Measurements from ENCODE around the gene ZNF280C. TPM values are rescaled to one million over a fixed set of nuclear protein-coding genes. Genes with fewer than 3 reads are reported as not detected.

ZNF280C gene
- total and polyA plus RNA-seq, 12 donors, result 0.39 to 2.4 (median 1.6) TPM

DNA sequence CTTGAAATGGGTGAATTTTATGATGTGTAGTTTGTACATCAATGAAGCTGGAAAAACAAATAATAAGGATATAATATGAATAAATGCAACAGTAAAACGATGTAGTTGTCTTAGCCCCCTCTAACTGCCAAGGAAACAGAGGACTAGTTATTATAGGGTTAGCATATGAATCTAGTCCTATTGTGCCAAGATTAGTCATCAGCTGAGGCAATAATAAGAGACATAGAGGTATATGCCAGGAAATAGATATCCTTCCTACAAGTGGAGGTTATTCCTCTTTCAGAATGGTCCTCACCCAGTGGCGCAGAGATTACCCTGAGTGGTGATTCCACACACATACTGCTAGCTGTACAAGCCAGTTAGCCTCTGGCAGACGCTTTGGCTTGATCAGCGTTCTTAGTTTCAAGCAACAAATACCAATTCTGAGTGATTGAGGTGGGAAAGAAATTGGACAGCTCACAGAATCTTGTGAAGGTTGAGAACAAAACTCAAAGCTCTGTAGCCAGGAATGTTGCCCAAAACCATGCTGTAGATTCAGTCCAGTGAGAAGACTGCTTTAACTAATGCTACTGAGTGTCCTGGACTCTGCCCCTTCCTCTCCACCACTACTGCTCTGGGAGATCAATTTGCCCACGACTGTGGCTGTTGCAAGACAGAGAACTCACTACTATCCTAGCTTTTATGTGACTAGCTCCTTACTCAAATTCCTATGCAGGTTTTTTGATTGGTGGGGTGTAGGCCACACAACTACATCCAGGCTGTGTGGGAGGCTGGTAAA is 27.0 kb upstream of the ZNF280C start:
- no peak for ATAC-seq
- Histone ChIP-seq H3K27me3 (peaks cover 0 to 29% (median 0%) of the 10 kb centered on the region in 7 donors), H3K4me3 (no peak overlapping the region), H3K27ac (no peak overlapping the region), H3K4me1 (no peaks in the 10 kb centered on the region), H3K9me3 (peaks cover 0 to 4% (median 0%) of the 10 kb centered on the region in 11 donors), H3K36me3 (no peaks in the 10 kb centered on the region)
- WGBS, 2 donors, result 79 to 80% methylated on average over 5 of the region's 5 CpGs
- intact Hi-C loops (cut with DNase I), result no loop called here
- TF ChIP-seq, protein P1, sequence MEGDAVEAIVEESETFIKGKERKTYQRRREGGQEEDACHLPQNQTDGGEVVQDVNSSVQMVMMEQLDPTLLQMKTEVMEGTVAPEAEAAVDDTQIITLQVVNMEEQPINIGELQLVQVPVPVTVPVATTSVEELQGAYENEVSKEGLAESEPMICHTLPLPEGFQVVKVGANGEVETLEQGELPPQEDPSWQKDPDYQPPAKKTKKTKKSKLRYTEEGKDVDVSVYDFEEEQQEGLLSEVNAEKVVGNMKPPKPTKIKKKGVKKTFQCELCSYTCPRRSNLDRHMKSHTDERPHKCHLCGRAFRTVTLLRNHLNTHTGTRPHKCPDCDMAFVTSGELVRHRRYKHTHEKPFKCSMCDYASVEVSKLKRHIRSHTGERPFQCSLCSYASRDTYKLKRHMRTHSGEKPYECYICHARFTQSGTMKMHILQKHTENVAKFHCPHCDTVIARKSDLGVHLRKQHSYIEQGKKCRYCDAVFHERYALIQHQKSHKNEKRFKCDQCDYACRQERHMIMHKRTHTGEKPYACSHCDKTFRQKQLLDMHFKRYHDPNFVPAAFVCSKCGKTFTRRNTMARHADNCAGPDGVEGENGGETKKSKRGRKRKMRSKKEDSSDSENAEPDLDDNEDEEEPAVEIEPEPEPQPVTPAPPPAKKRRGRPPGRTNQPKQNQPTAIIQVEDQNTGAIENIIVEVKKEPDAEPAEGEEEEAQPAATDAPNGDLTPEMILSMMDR (IDR thresholded peaks at IDR 0.05), result no peak
- no peak for DNase-seq

DNA sequence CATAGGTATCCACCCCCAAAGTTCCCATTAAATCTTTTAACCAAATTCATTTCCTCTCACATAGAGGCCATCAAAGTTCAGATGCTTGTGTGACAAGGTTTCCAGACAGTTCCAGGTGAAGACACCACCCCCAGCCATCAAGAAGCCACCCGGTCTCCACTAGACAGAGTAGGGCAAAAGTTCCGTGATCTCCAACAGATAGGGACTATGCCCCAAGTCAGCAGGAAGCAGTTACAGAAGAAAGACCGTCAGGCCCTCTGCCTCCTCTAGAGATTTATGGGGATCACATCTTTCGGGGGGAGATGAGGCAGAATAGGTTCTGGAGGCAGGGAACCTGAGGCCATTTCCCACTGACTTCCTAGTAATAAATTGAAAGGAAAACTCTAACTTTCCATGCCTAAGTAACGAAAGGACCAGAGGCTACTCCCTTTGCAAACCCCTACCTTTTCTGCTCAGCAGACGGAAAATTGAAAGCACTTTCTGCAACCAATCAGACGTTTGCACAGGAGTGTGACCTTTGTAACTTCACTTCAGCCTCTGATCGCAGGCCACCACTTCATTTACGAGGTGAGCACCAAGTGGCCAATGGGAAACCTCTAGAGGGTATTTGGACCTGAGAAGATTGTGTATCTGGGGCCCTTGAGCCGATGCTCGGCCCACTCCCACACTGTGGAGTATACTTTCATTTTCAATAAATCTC is 18.5 kb upstream of the ZNF280C start:
- Histone ChIP-seq H3K27me3 (no peaks in the 10 kb centered on the region), H3K36me3 (no peaks in the 10 kb centered on the region), H3K4me1 (no peaks in the 10 kb centered on the region), H3K9me3 (peaks cover 0 to 4% (median 0%) of the 10 kb centered on the region in 11 donors), H3K4me3 (no peak overlapping the region), H3K27ac (no peak overlapping the region)
- WGBS, 2 donors, result 77 to 81% methylated on average over 11 of the region's 11 CpGs
- no peak for DNase-seq
- intact Hi-C loops (cut with DNase I), result no loop called here
- no peak for ATAC-seq
- TF ChIP-seq, protein P1 (IDR thresholded peaks at IDR 0.05), result no peak

DNA sequence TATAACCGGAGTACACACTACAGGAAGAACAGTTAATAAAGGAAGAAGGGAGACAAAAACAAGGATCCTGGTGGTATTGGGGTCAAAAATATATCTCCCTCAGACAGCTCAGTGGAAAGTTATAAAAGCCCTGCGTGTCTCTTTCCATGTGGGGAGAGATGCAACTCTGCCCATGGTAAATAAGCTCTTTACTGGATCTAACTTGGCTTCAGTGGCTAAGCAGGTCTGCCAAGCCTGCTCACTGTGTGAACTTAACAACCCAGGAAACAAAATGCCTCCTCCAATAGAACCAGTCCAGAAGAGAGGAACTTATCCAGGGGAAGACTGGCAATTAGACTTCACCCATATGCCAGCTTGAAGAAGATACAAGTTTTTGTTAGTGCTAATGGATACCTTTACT is 17.0 kb upstream of the ZNF280C start:
- Histone ChIP-seq H3K27ac (no peak overlapping the region), H3K9me3 (no peaks in the 10 kb centered on the region), H3K27me3 (peaks cover 0 to 7% (median 0%) of the 10 kb centered on the region in 7 donors), H3K4me3 (no peak overlapping the region), H3K36me3 (no peaks in the 10 kb centered on the region), H3K4me1 (no peaks in the 10 kb centered on the region)
- intact Hi-C loops (cut with DNase I), result no loop called here
- TF ChIP-seq, protein P1 (IDR thresholded peaks at IDR 0.05), result no peak
- ATAC-seq (no peak), DNase-seq (no peak)
- 73 to 76% methylated on average over 2 of the region's 2 CpGs for WGBS, 2 donors

DNA sequence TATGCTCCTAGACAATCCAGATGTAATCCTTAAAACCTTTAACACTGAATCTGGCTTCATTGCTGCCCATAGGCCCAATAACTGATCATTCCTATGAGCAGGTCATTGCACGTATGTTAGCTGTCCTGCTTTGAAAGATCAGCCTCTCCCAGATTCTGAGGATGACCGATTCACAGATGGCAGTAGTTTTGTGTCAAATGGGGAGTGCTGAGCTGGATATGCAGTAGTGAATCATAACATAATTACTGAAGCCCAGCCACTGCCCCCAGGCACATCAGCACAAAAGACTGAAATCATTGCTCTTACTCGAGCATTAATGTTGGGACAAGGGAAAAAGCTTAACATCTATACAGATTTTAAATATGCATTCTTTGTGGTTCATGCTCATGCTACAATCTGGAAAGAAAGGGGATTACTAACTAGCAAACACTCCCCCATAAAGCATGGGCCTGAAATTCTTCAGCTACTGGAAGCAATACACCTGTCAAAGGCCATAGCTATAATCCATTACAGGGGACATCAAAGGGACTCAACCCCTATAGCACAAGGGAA is 16.4 kb upstream of the ZNF280C start:
- Histone ChIP-seq H3K9me3 (no peaks in the 10 kb centered on the region), H3K4me3 (no peak overlapping the region), H3K27me3 (peaks cover 0 to 7% (median 0%) of the 10 kb centered on the region in 7 donors), H3K27ac (no peak overlapping the region), H3K36me3 (no peaks in the 10 kb centered on the region), H3K4me1 (no peaks in the 10 kb centered on the region)
- WGBS, 2 donors, result 84 to 87% methylated on average over 3 of the region's 3 CpGs
- TF ChIP-seq, protein P1 (IDR thresholded peaks at IDR 0.05), result no peak
- DNase-seq (no peak), ATAC-seq (no peak)
- intact Hi-C loops (cut with DNase I), result no loop called here
